GM13977 (cell line): Measurements from ENCODE around the gene TMEM11.

ENCODE experiments used
- DNase-seq: peaks from one replicate; pipeline ENCODE4 v3.0.0; 2012; ENCODE audit warnings: low spot score
- CTCF ChIP-seq: IDR thresholded peaks from 2 replicates; pipeline ENCODE4 v1.5.1; 2012; ENCODE audit warnings: mild to moderate bottlenecking, control low read depth; ENCODE audit not compliant: insufficient read depth; ENCODE audit errors: extremely low read depth, missing control alignments
- in situ Hi-C: fragments of 300-500 bp; cut with MboI; formaldehyde crosslinking; loops from one replicate; pipeline ENCODE4 v1.12.0; 2022; ENCODE audit warnings: low sequenced_read_pairs, low pct_unique_long_range_greater_than_20kb, mixed read lengths, inconsistent platforms; ENCODE audit not compliant: unreplicated experiment

TMEM11 gene

GRCh38 chr17:21164216-21164615, 49.7 kb downstream of the TMEM11 start:
- in situ Hi-C loops = no loop called here
- no peak for DNase-seq
- no peak for TF ChIP-seq CTCF

GRCh38 chr17:21163101-21163500, 50.9 kb downstream of the TMEM11 start:
- DNase-seq = no peak
- in situ Hi-C loops = no loop called here
- no peak for TF ChIP-seq CTCF

GRCh38 chr17:21162394-21162775, 51.6 kb downstream of the TMEM11 start:
- DNase-seq = no peak
- no peak for TF ChIP-seq CTCF
- in situ Hi-C loops = no loop called here

- in situ Hi-C loops = no loop called here
- no peak for DNase-seq
- TF ChIP-seq CTCF = no peak
Measured at GRCh38 chr17:21161498-21162393, 52.2 kb downstream of the TMEM11 start.

- DNase-seq = no peak
- in situ Hi-C loops = no loop called here
- TF ChIP-seq CTCF = no peak
Measured at GRCh38 chr17:21160401-21160800, 53.6 kb downstream of the TMEM11 start.

- no peak for DNase-seq
- in situ Hi-C loops = no loop called here
- TF ChIP-seq CTCF = no peak
Measured at GRCh38 chr17:21157586-21158370, 56.2 kb downstream of the TMEM11 start.
